Measurements from ENCODE around the gene EXO5. TPM values are rescaled to one million over a fixed set of nuclear protein-coding genes. Genes with fewer than 3 reads are reported as not detected.

The EXO5 gene
- total RNA-seq, 1 experiment from 2014 or later: 0.57 TPM

GRCh38 chr1:40532844-40533424, 24.4 kb downstream of the EXO5 start:
- no peak overlapping the region for H3K9ac ChIP-seq (ENCODE audit: low read length)
- no peaks in the 10 kb centered on the region; a peak in 1 of 4 replicates for H3K36me3 ChIP-seq (ENCODE audit: control insufficient read depth in 1 of 2, insufficient read depth in 2 of 2, low read length in 2 of 2)
- ATAC-seq (peak; percentile 49), DNase-seq (ENCODE audit: low read depth, low spot score) (peak; percentile 50)
- no peaks in the 10 kb centered on the region for H3K27me3 ChIP-seq (ENCODE audit: insufficient read depth, low read length)
- RAD21 ChIA-PET (ENCODE audit: low non-redundant PET in 1 of 2, low total read pairs in 2 of 2, uncharacterized antibody in 2 of 2, unreplicated experiment in 2 of 2): no interaction called here
- intact Hi-C loops (cut with micrococcal nuclease): loop anchor here (5.0 kb wide), 1 partner anchor 134 kb away; the partner anchor contains the start of gene RIMS3
- peaks cover 7 to 11% of the 10 kb centered on the region in 2 experiments; a peak in 3 of 4 replicates for H3K4me1 ChIP-seq (ENCODE audit: control insufficient read depth in 1 of 2, insufficient read depth in 2 of 2, low read length in 2 of 2)
- H3K4me2 ChIP-seq (ENCODE audit: low read length): peak overlapping the region; percentile 86
- POLR2A ChIA-PET: no interaction called here
- no peaks in the 10 kb centered on the region for H3K9me2 ChIP-seq (ENCODE audit: insufficient read depth)
- H3K27ac ChIP-seq (ENCODE audit: low read depth, low read length): no peak overlapping the region
- H3K4me3 ChIP-seq (replicated peaks in 1 of 2; ENCODE audit: low read depth in 1 of 2, low read length in 2 of 2): peak overlapping the region in 1 of 2 experiments; percentile 72; a peak in 3 of 4 replicates
- H2AFZ ChIP-seq (ENCODE audit: low read depth, low read length, poor library complexity, severe bottlenecking): no peak overlapping the region
- CTCF ChIA-PET: interaction anchor here (0.6 to 2.4 kb wide), 18 partner anchors 8 to 613 kb away, joined by 3 to 10 read pairs (median 3); no protein-coding TSS in a partner anchor
- no peaks in the 10 kb centered on the region for H4K20me1 ChIP-seq (ENCODE audit: insufficient read depth)
- TF ChIP-seq ZFX (IDR thresholded peaks at IDR 0.05) (no peak), JUND (IDR thresholded peaks at IDR 0.05) (no peak), TCF7L2 (IDR thresholded peaks at IDR 0.05; ENCODE audit: borderline replicate concordance, extremely low read depth, insufficient read depth, insufficient read length) (no peak), SIN3A (IDR thresholded peaks at IDR 0.05; ENCODE audit: low read depth) (no peak), SP1 (IDR thresholded peaks at IDR 0.05; ENCODE audit: low read depth) (no peak), FOSL1 (IDR thresholded peaks at IDR 0.05; ENCODE audit: low read depth) (no peak), MAX (IDR thresholded peaks at IDR 0.05) (no peak), RAD21 (IDR thresholded peaks at IDR 0.05; ENCODE audit: low read depth) (peak; percentile 47), ELF1 (IDR thresholded peaks at IDR 0.05; ENCODE audit: borderline replicate concordance, low read depth) (no peak), CTCF (IDR thresholded peaks at IDR 0.05 in 2 of 3, conservative IDR thresholded peaks at IDR 0.05 in 1 of 3; ENCODE audit: borderline replicate concordance in 1 of 3, insufficient read depth in 1 of 3, low read depth in 2 of 3, low read length in 2 of 3) (peak; percentile 58 to 76 (median 76); a peak in 5 of 6 replicates)
- no peaks in the 10 kb centered on the region for H3K79me2 ChIP-seq (ENCODE audit: insufficient read depth, low read length)
- H3K9me3 ChIP-seq (ENCODE audit: control insufficient read depth in 1 of 2, insufficient read depth in 1 of 2, low read depth in 1 of 2, low read length in 2 of 2): no peaks in the 10 kb centered on the region
- no TSS peak for BruUV-seq (replicated peaks)

Data from HCT116 (cell line).